ENCODE data around the gene MYADML2.

DNA sequence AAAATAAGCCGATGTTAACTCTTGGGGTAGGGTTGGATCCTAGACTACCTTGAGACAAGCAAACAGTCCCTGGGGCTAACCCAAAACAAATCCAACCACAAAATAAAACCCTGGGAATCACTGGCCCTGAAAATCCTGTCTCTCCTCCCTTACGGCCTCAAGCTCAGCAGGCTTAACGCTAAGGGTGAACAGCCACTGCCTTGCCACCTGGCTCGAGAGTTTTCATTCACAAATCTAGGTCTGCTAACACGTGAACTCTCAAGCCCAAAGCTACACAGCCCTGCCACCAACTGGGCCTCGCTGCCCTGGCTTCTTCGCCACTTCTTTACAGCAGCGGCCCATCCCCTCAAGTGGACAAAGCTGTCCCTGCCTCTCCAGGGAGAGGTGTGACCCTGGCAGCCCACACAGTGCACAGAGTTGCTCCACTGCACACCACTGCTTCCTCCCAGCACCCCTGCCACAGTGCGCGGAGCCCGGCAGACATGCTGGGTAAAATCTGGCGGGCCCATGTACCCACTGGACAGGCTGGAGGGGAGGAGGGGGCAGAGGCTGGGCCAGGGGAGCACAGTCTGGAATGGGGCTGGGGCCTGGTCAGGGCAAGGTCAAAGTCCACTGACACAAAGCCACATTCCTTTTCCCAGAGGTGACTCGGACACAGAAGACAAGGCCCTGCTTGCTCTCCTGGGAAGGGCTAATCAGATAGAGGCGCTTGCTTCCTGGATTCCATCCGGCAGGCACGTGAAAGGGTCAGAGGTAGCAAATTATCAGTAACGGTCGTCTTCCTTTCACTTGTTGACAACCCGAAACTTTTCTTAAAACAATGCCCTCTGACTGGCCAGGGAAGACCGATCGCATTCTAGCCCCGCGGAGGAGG lies 36.8 kb downstream of the MYADML2 start:
- TF ChIP-seq CTCF (IDR thresholded peaks at IDR 0.05; ENCODE audit: insufficient read depth, low read length, poor library complexity, severe bottlenecking) (no peak), EZH2phosphoT487 (conservative IDR thresholded peaks at IDR 0.05; ENCODE audit: low read length) (no peak)

All from SU-DHL-6 (cell line).